H1 (cell line): ENCODE data around the gene SIN3B. TPM values are rescaled to one million over a fixed set of nuclear protein-coding genes. Genes with fewer than 3 reads are reported as not detected.

ENCODE experiments used
- CTCF ChIA-PET: fragments of 300-600 bp; sonication (Branson Sonifier 250); formaldehyde crosslinking; loops from one replicate; lab custom pipeline; 2021; ENCODE audit not compliant: partially characterized antibody; lab: Charles Lee
- POLR2A ChIA-PET: fragments of 300-600 bp; sonication (Branson Sonifier 250); formaldehyde crosslinking; loops from one replicate; lab custom pipeline; 2021; ENCODE audit warnings: inconsistent platforms; ENCODE audit not compliant: partially characterized antibody; lab: Charles Lee
- DNase-seq, 2 experiments: peaks; one replicate each; pipeline versions ENCODE4 v3.0.0 to v3.0.0-alpha.2; 2010 to 2022; ENCODE audit warnings: low spot score in 2 of 2, low read depth in 1 of 2, mixed read lengths in 1 of 2
- FAIRE-seq: peaks from 2 replicates; lab custom pipeline; 2011; peaks lifted over from hg19 to GRCh38; lab: Jason Lieb, UNC
- H2AFZ ChIP-seq: 2 replicates; pipeline ENCODE4 v1.8.1; 2012; ENCODE audit warnings: low read length, inconsistent platforms
- H2AK5ac ChIP-seq: 2 replicates; pipeline ENCODE4 v1.6.1; 2013; ENCODE audit warnings: low read depth, low read length
- H2BK120ac ChIP-seq: replicated peaks from 2 replicates; pipeline ENCODE3; 2013; ENCODE audit warnings: low read depth, low read length, inconsistent platforms
- H2BK12ac ChIP-seq: 2 replicates; pipeline ENCODE4 v1.6.1; 2013; ENCODE audit warnings: low read depth, low read length
- H2BK15ac ChIP-seq: 2 replicates; pipeline ENCODE4 v1.6.1; 2013; ENCODE audit warnings: low read length
- H2BK20ac ChIP-seq: 2 replicates; pipeline ENCODE4 v1.6.1; 2013; ENCODE audit warnings: low read length
- H2BK5ac ChIP-seq: 2 replicates; pipeline ENCODE4 v1.6.1; 2013; ENCODE audit warnings: low read depth, low read length
- H3K14ac ChIP-seq: 2 replicates; pipeline ENCODE4 v1.6.1; 2013; ENCODE audit warnings: inconsistent platforms; ENCODE audit not compliant: insufficient read length
- H3K18ac ChIP-seq: 2 replicates; pipeline ENCODE4 v1.6.1; 2013; ENCODE audit warnings: low read length; ENCODE audit errors: extremely low read depth
- H3K23ac ChIP-seq: 2 replicates; pipeline ENCODE4 v1.6.1; 2013; ENCODE audit warnings: inconsistent platforms; ENCODE audit not compliant: insufficient read length
- H3K23me2 ChIP-seq: 2 replicates; pipeline ENCODE4 v1.6.1; 2013; ENCODE audit warnings: low read depth, low read length
- H3K27ac ChIP-seq: 2 replicates; pipeline ENCODE4 v1.6.1; 2011; ENCODE audit warnings: low read depth, low read length, inconsistent platforms
- H3K27me3 ChIP-seq, 4 experiments: replicated peaks in 1 of 4; 1 replicate in 1 of 4; 2 replicates in 3 of 4; pipeline versions ENCODE4 v1.6.1 to v1.8.1; 2011 to 2013; ENCODE audit warnings: low read length in 3 of 4, mild to moderate bottlenecking in 3 of 4, inconsistent platforms in 2 of 4, mixed read lengths in 2 of 4, moderate library complexity in 1 of 4; ENCODE audit not compliant: control insufficient read depth in 3 of 4, insufficient read depth in 3 of 4; ENCODE audit errors: extremely low read depth in 1 of 4
- H3K36me3 ChIP-seq, 4 experiments: 2 replicates each; pipeline versions ENCODE4 v1.6.1 to v1.8.1; 2011 to 2013; ENCODE audit warnings: mild to moderate bottlenecking in 4 of 4, low read length in 3 of 4, moderate library complexity in 2 of 4, control low read depth in 1 of 4, inconsistent platforms in 1 of 4; ENCODE audit not compliant: insufficient read depth in 4 of 4, control insufficient read depth in 2 of 4
- H3K4ac ChIP-seq: replicated peaks from 2 replicates; pipeline ENCODE3; 2013; ENCODE audit warnings: low read length, low read depth, mixed read lengths, inconsistent platforms; ENCODE audit not compliant: insufficient read length
- H3K4me1 ChIP-seq, 4 experiments: replicated peaks in 1 of 4; 1 replicate in 1 of 4; 2 replicates in 3 of 4; pipeline versions ENCODE4 v1.6.1 to v1.8.1; 2011 to 2013; ENCODE audit warnings: low read length in 3 of 4, inconsistent platforms in 2 of 4, mixed read lengths in 1 of 4; ENCODE audit not compliant: insufficient read depth in 4 of 4, control insufficient read depth in 3 of 4
- H3K4me2 ChIP-seq, 2 experiments: 2 replicates each; pipeline versions ENCODE4 v1.6.1 to v1.8.1; 2011 to 2013; ENCODE audit warnings: low read depth in 2 of 2, low read length in 2 of 2, control low read depth in 1 of 2, inconsistent platforms in 1 of 2, mild to moderate bottlenecking in 1 of 2; ENCODE audit not compliant: insufficient read depth in 1 of 2
- H3K4me3 ChIP-seq, 4 experiments: fragments of 200-600, 300-600 bp in 1 of 4; sonication (generic), shearing (Covaris generic), sonication (Bioruptor Twin) in 1 of 4; 2 replicates each; pipeline versions ENCODE4 v1.5.1 to v1.8.1; 2011 to 2016; ENCODE audit warnings: low read length in 4 of 4, low read depth in 3 of 4, control low read depth in 2 of 4, inconsistent platforms in 2 of 4, mild to moderate bottlenecking in 2 of 4, mixed read lengths in 1 of 4, moderate library complexity in 1 of 4; ENCODE audit not compliant: insufficient read depth in 2 of 4; ENCODE audit errors: extremely low read depth in 1 of 4
- H3K56ac ChIP-seq: replicated peaks from 2 replicates; pipeline ENCODE3; 2013; ENCODE audit warnings: low read depth, mild to moderate bottlenecking, mixed read lengths, low read length, inconsistent platforms; ENCODE audit not compliant: insufficient read length
- H3K79me1 ChIP-seq: 2 replicates; pipeline ENCODE4 v1.6.1; 2013; ENCODE audit warnings: low read depth, low read length, control low read depth
- H3K79me2 ChIP-seq, 2 experiments: 2 replicates each; pipeline versions ENCODE4 v1.6.1 to v1.8.1; 2012 to 2013; ENCODE audit warnings: low read length in 2 of 2, mild to moderate bottlenecking in 2 of 2, inconsistent platforms in 1 of 2; ENCODE audit not compliant: insufficient read depth in 2 of 2, control insufficient read depth in 1 of 2
- H3K9ac ChIP-seq, 4 experiments: replicated peaks in 1 of 4; 1 replicate in 1 of 4; 2 replicates in 3 of 4; pipeline versions ENCODE4 v1.6.1 to v1.8.1; 2011 to 2013; ENCODE audit warnings: low read depth in 3 of 4, low read length in 3 of 4, control low read depth in 2 of 4, mild to moderate bottlenecking in 2 of 4, moderate library complexity in 2 of 4, inconsistent platforms in 1 of 4; ENCODE audit errors: extremely low read depth in 1 of 4
- H3K9me3 ChIP-seq, 2 experiments: 2 replicates each; pipeline versions ENCODE4 v1.6.1 to v1.8.1; 2012 to 2013; ENCODE audit warnings: mild to moderate bottlenecking in 2 of 2, moderate library complexity in 2 of 2, control low read depth in 1 of 2, inconsistent platforms in 1 of 2, low read depth in 1 of 2, low read length in 1 of 2, mixed read lengths in 1 of 2; ENCODE audit not compliant: insufficient read depth in 2 of 2
- H4K20me1 ChIP-seq, 2 experiments: replicated peaks in 1 of 2; 2 replicates each; pipeline versions ENCODE3 to v1.8.1; 2011 to 2013; ENCODE audit warnings: inconsistent platforms in 2 of 2, low read length in 2 of 2, mild to moderate bottlenecking in 1 of 2; ENCODE audit not compliant: insufficient read depth in 2 of 2, control insufficient read depth in 1 of 2
- H4K5ac ChIP-seq: 2 replicates; pipeline ENCODE4 v1.6.1; 2013; ENCODE audit warnings: low read length, low read depth, mixed read lengths, inconsistent platforms; ENCODE audit not compliant: insufficient read length
- H4K8ac ChIP-seq: 2 replicates; pipeline ENCODE4 v1.8.0; 2013; ENCODE audit warnings: mild to moderate bottlenecking, moderate library complexity, low read length, inconsistent platforms; ENCODE audit not compliant: insufficient read depth; ENCODE audit errors: extremely low read depth
- H4K91ac ChIP-seq: replicated peaks from 2 replicates; pipeline ENCODE3; 2013; ENCODE audit warnings: low read length, mixed read lengths, inconsistent platforms; ENCODE audit not compliant: insufficient read length
- GTF2F1 ChIP-seq: IDR thresholded peaks from 2 replicates; pipeline ENCODE4 v1.6.1; 2012; ENCODE audit warnings: low read depth, low read length, improper control_type of control experiment, borderline replicate concordance
- WGBS, 2 experiments: shearing (Covaris generic) in 1 of 2; methylation state at CpG; one replicate each; pipeline versions ENCODE4 v1.1.6 to v1.1.7; 2013 to 2015; ENCODE audit warnings: low lambda C conversion rate in 2 of 2, mixed read lengths in 2 of 2, inconsistent platforms in 1 of 2, low coverage in 1 of 2, missing lambda C conversion rate in 1 of 2; ENCODE audit not compliant: insufficient replicate concordance in 2 of 2, insufficient coverage in 1 of 2, insufficient read length in 1 of 2; ENCODE audit errors: extremely low coverage in 1 of 2, missing lambda C conversion rate in 1 of 2; 5-methylcytosine and 5-hydroxymethylcytosine counted together
- polyA plus RNA-seq, 7 experiments: library from polyadenylated mRNA; depleted of rRNA in 3 of 7; stranded (reverse) in 5 of 7; unstranded in 2 of 7; fragments of >200 nt in 5 of 7; fragments of 200-250 nt in 2 of 7; gene quantifications; 1 replicate in 5 of 7; 2 replicates in 1 of 7; 4 replicates in 1 of 7; pipeline versions ENCODE4 v1.2.1 to v1.2.3, GENCODE V29; 2011 to 2013; ENCODE audit warnings: missing spikeins in 2 of 7, mixed read lengths in 2 of 7
- total RNA-seq: library from RNA; stranded (reverse); fragmentation: NEBNext Ultra II Directional; extraction: Animal tissue kit (Norgen Biotek cat#: 25700); gene quantifications from 2 replicates; pipeline ENCODE4 v1.2.1, GENCODE V29; 2021

Gene SIN3B
- total and polyA plus RNA-seq, 2 of the 8 experiments (the other 6 are each of a cell fraction or from before 2014, with no cell fraction given), result 29.5 to 71.1 TPM

DNA sequence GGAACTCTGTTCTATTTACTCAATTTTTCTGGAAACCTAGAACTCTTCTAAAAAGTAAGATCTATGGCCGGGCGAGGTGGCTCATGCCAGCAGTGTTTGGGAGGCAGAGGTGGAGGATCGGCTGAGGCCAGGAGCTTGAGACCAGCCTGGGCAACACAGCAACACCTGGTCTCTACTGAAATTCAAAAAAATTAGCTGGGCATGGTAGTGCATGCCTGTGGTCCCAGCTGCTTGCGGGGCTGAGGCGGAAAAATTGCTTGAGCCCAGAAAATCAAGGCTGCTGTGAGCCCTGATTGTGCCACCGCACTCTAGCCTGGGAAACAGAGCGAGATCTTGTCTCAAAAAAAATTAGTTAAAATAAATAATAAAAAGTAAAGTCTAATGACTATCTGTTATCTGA, 88.2 kb downstream of the SIN3B start:
- no peak for DNase-seq
- Histone ChIP-seq H4K20me1 (no peaks in the 10 kb centered on the region), H3K27me3 (no peaks in the 10 kb centered on the region), H3K14ac (no peak overlapping the region), H3K9me3 (peaks cover 13 to 19% of the 10 kb centered on the region in 2 experiments; a peak in 3 of 4 replicates), H2AFZ (no peak overlapping the region), H3K9ac (no peak overlapping the region), H4K5ac (no peak overlapping the region), H4K8ac (no peak overlapping the region), H3K79me2 (no peaks in the 10 kb centered on the region), H3K4me3 (no peak overlapping the region), H2AK5ac (no peak overlapping the region), H3K4me2 (no peak overlapping the region), H3K23ac (no peak overlapping the region), H3K27ac (no peak overlapping the region), H3K4ac (no peak overlapping the region), H2BK20ac (no peak overlapping the region), H2BK15ac (no peak overlapping the region), H2BK12ac (no peak overlapping the region), H3K79me1 (no peaks in the 10 kb centered on the region), H3K23me2 (no peaks in the 10 kb centered on the region), H3K36me3 (no peaks in the 10 kb centered on the region), H4K91ac (no peak overlapping the region), H3K18ac (no peak overlapping the region), H2BK120ac (no peak overlapping the region), H3K56ac (no peak overlapping the region), H3K4me1 (no peaks in the 10 kb centered on the region), H2BK5ac (no peak overlapping the region)
- POLR2A ChIA-PET, result no interaction called here
- 89% methylated on average over 7 of the region's 7 CpGs; no CpG with 5 or more reads in 1 of the 2 experiments for WGBS, 2 experiments
- FAIRE-seq, result no peak
- CTCF ChIA-PET, result interaction anchor here (0.9 kb wide), 1 partner anchor 123 kb away, joined by 4 read pairs; no protein-coding TSS in a partner anchor
- no peak for TF ChIP-seq GTF2F1
